ENCODE measurements around the gene DPY19L1. TPM values are rescaled to one million over a fixed set of nuclear protein-coding genes. Genes with fewer than 3 reads are reported as not detected.

Gene DPY19L1
- 10 to 100 TPM; 26.2 to 37.0 TPM for total RNA-seq

GRCh38 chr7:35037211-35037525 is at the start of gene DPY19L1:
Gene DPY19L1 (minus strand): TSS chr7:35037485. CDS start chr7:35037394, 91 bp downstream.

Small RNA genes lying within 50 kb of the gene (small RNA-seq; reads per million reads assigned to genes)
- 2.7 to 3.2 reads per million in 2 donors for gene MIR548N
- 0 reads per million in 2 donors for gene RF00322

Other genes with a start within 250 kb of the DPY19L1 start
- not detected for gene TBX20, start 216.6 kb upstream of the DPY19L1 start, total RNA-seq